Right atrium auricular region (tissue), 2 donors: Measurements from ENCODE around the gene BEND6. TPM values are rescaled to one million over a fixed set of nuclear protein-coding genes. Genes with fewer than 3 reads are reported as not detected.

ENCODE experiments used
- DNase-seq: peaks from one replicate; pipeline ENCODE4 v3.0.0-alpha.2; 2019; ENCODE audit warnings: low spot score
- H3K27ac ChIP-seq, 2 donors: fragments of 200-600 bp; sonication (generic); 1 replicate in 1 of 2; 2 replicates in 1 of 2; pipeline ENCODE4 v1.5.1; 2016 to 2019
- H3K27me3 ChIP-seq, 2 donors: fragments of 200-600 bp; sonication (generic); one replicate each; pipeline versions ENCODE4 v1.5.1 to v1.6.0; 2017 to 2019
- H3K36me3 ChIP-seq: fragments of 200-600 bp; sonication (generic); one replicate; pipeline ENCODE4 v1.5.1; 2016
- H3K4me1 ChIP-seq, 2 donors: fragments of 200-600 bp; sonication (generic); one replicate each; pipeline versions ENCODE4 v1.5.1 to v1.6.0; 2017 to 2019
- H3K4me3 ChIP-seq, 2 donors: fragments of 200-600 bp; sonication (generic); 1 replicate in 1 of 2; 2 replicates in 1 of 2; pipeline ENCODE4 v1.5.1; 2017 to 2019; ENCODE audit warnings: mild to moderate bottlenecking in 1 of 2, moderate library complexity in 1 of 2
- H3K9me3 ChIP-seq, 2 donors: fragments of 200-600 bp; sonication (generic); one replicate each; pipeline ENCODE4 v1.5.1; 2019
- CTCF ChIP-seq, 2 donors: fragments of 200-600 bp; sonication (generic); IDR thresholded peaks; one replicate each; pipeline ENCODE4 v1.5.1; 2019; ENCODE audit warnings: antibody characterized with exemption in 2 of 2
- total RNA-seq, 2 donors: library from RNA; depleted of rRNA; stranded (reverse); fragments of >200 nt; gene quantifications; one replicate each; pipeline ENCODE4 v1.1.0, GENCODE V29; 2016

Gene BEND6
- total RNA-seq, 2 donors from 2014 or later, result 0.43 to 5.9 TPM

GRCh38 chr6:56946368-56946767 lies 8.5 kb upstream of the BEND6 start:
- peaks cover 0 to 10% of the 10 kb centered on the region in 2 donors for H3K9me3 ChIP-seq
- no peaks in the 10 kb centered on the region for H3K4me1 ChIP-seq
- H3K27ac ChIP-seq, result no peak overlapping the region
- H3K27me3 ChIP-seq, result no peaks in the 10 kb centered on the region
- H3K4me3 ChIP-seq, result no peak overlapping the region
- no peak for TF ChIP-seq CTCF (IDR thresholded peaks at IDR 0.05)
- no peak for DNase-seq
- no peaks in the 10 kb centered on the region for H3K36me3 ChIP-seq

- no peak for TF ChIP-seq CTCF (IDR thresholded peaks at IDR 0.05)
- no peaks in the 10 kb centered on the region for H3K9me3 ChIP-seq
- no peak for DNase-seq
- H3K4me1 ChIP-seq, result no peaks in the 10 kb centered on the region
- no peaks in the 10 kb centered on the region for H3K27me3 ChIP-seq
- H3K4me3 ChIP-seq, result no peak overlapping the region
- H3K36me3 ChIP-seq, result no peaks in the 10 kb centered on the region
- H3K27ac ChIP-seq, result no peak overlapping the region
Observed at GRCh38 chr6:56947924-56948323, 7.0 kb upstream of the BEND6 start.

GRCh38 chr6:56949265-56949664 lies 5.6 kb upstream of the BEND6 start:
- Histone ChIP-seq H3K27me3 (no peaks in the 10 kb centered on the region), H3K9me3 (no peaks in the 10 kb centered on the region), H3K4me1 (peaks cover 0 to 10% of the 10 kb centered on the region in 2 donors), H3K36me3 (no peaks in the 10 kb centered on the region), H3K27ac (no peak overlapping the region), H3K4me3 (no peak overlapping the region)
- DNase-seq, result no peak
- no peak for TF ChIP-seq CTCF (IDR thresholded peaks at IDR 0.05)

GRCh38 chr6:56949925-56950495 lies 4.9 kb upstream of the BEND6 start:
- TF ChIP-seq CTCF (IDR thresholded peaks at IDR 0.05), result no peak
- H3K27ac ChIP-seq, result no peak overlapping the region
- H3K4me1 ChIP-seq, result peaks cover 0 to 11% of the 10 kb centered on the region in 2 donors
- H3K36me3 ChIP-seq, result no peaks in the 10 kb centered on the region
- DNase-seq, result no peak
- no peaks in the 10 kb centered on the region for H3K9me3 ChIP-seq
- H3K4me3 ChIP-seq, result no peak overlapping the region
- H3K27me3 ChIP-seq, result no peaks in the 10 kb centered on the region

- no peak for DNase-seq
- Histone ChIP-seq H3K27me3 (no peaks in the 10 kb centered on the region), H3K9me3 (no peaks in the 10 kb centered on the region), H3K4me3 (no peak overlapping the region), H3K27ac (no peak overlapping the region), H3K4me1 (peaks cover 0 to 20% of the 10 kb centered on the region in 2 donors), H3K36me3 (no peaks in the 10 kb centered on the region)
- no peak for TF ChIP-seq CTCF (IDR thresholded peaks at IDR 0.05)
Observed at GRCh38 chr6:56951049-56951831, 3.7 kb upstream of the BEND6 start.
